ENCODE data around the gene STX16. TPM values are rescaled to one million over a fixed set of nuclear protein-coding genes. Genes with fewer than 3 reads are reported as not detected.

Gene STX16
- total and polyA plus RNA-seq, 2 donors (not counting 1 experiment from before 2014, with no cell fraction given), result 39.3 to 64.9 TPM

DNA sequence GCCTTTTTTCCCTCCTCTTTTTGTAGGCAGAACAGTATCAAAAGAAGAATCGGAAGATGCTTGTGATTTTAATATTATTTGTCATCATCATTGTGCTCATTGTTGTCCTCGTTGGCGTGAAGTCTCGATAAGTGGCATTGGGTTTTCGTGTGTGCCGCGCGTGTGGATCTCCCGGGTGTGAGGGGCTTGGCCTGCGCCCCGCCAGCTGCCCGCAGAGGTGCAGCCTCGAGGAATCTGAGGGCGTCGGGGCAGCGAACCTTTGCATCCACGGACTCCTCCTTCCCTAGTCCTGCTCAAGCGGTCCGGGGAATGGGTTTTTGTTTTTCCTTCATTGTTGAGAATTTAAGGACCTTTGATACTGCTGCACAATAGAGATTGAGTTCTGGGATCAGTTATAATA lies 25.1 kb downstream of the STX16 start:
- H3K79me2 ChIP-seq (ENCODE audit: control insufficient read depth, insufficient read depth, low read length), result no peaks in the 10 kb centered on the region
- no peak overlapping the region for H3K4me2 ChIP-seq (ENCODE audit: extremely low read depth, insufficient read depth, low read length)
- peaks cover 2% of the 10 kb centered on the region for H3K36me3 ChIP-seq (ENCODE audit: control insufficient read depth, insufficient read depth, low read length)
- no peak overlapping the region for H2AFZ ChIP-seq (ENCODE audit: low read length)
- no peak overlapping the region for H3K9ac ChIP-seq (ENCODE audit: insufficient read depth, low read length)
- no peaks in the 10 kb centered on the region for H4K20me1 ChIP-seq (ENCODE audit: control insufficient read depth, extremely low read depth, insufficient read depth, low read length)
- H3K4me1 ChIP-seq (ENCODE audit: control insufficient read depth, extremely low read depth, insufficient read depth, low read length), result no peaks in the 10 kb centered on the region
- TF ChIP-seq, protein P1, sequence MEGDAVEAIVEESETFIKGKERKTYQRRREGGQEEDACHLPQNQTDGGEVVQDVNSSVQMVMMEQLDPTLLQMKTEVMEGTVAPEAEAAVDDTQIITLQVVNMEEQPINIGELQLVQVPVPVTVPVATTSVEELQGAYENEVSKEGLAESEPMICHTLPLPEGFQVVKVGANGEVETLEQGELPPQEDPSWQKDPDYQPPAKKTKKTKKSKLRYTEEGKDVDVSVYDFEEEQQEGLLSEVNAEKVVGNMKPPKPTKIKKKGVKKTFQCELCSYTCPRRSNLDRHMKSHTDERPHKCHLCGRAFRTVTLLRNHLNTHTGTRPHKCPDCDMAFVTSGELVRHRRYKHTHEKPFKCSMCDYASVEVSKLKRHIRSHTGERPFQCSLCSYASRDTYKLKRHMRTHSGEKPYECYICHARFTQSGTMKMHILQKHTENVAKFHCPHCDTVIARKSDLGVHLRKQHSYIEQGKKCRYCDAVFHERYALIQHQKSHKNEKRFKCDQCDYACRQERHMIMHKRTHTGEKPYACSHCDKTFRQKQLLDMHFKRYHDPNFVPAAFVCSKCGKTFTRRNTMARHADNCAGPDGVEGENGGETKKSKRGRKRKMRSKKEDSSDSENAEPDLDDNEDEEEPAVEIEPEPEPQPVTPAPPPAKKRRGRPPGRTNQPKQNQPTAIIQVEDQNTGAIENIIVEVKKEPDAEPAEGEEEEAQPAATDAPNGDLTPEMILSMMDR (conservative IDR thresholded peaks at IDR 0.05 in 1 of 2, IDR thresholded peaks at IDR 0.05 in 1 of 2; ENCODE audit: low read depth in 1 of 2, low read length in 2 of 2), result no peak
- DNase-seq (ENCODE audit: low read depth in 2 of 2), result no peak
- no peak overlapping the region for H3K27ac ChIP-seq (ENCODE audit: insufficient read depth, low read length)
- H3K4me3 ChIP-seq (replicated peaks in 1 of 4; ENCODE audit: control extremely low read depth in 1 of 4, insufficient read depth in 1 of 4, low read depth in 3 of 4, low read length in 4 of 4), result no peak overlapping the region
- H3K27me3 ChIP-seq (ENCODE audit: control insufficient read depth, insufficient read depth, low read length), result no peaks in the 10 kb centered on the region
- H3K9me3 ChIP-seq (ENCODE audit: control insufficient read depth, insufficient read depth, low read depth, low read length), result no peaks in the 10 kb centered on the region

DNA sequence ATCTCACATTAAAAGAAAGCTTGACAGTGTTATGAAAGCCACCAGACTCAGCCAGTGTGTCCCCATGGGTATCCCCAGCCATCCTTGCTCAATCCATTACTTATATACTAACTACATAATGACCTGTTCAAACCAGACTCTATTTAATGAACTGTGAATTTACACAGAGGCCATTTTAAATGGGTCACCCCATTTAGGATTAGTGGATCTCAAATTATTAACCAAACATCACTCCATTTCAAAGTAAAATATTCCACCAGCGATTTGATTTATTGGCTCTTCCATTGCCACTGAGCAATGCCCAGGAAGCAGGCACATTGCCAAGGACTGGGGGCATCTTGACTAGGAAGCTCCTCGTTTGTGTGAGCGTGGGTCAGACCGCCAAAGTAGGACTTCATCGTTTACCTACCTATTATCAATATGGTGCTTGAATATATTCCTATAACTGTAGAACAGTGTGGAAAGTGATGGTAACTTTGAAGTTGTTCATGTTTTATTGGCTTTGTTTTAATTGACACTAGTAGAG lies 26.1 kb downstream of the STX16 start:
- H4K20me1 ChIP-seq (ENCODE audit: control insufficient read depth, extremely low read depth, insufficient read depth, low read length), result no peaks in the 10 kb centered on the region
- no peak overlapping the region for H3K4me3 ChIP-seq (replicated peaks in 1 of 4; ENCODE audit: control extremely low read depth in 1 of 4, insufficient read depth in 1 of 4, low read depth in 3 of 4, low read length in 4 of 4)
- no peak overlapping the region for H3K4me2 ChIP-seq (ENCODE audit: extremely low read depth, insufficient read depth, low read length)
- no peaks in the 10 kb centered on the region for H3K79me2 ChIP-seq (ENCODE audit: control insufficient read depth, insufficient read depth, low read length)
- H3K9ac ChIP-seq (ENCODE audit: insufficient read depth, low read length), result no peak overlapping the region
- no peak overlapping the region for H3K27ac ChIP-seq (ENCODE audit: insufficient read depth, low read length)
- DNase-seq (ENCODE audit: low read depth in 2 of 2), result no peak
- H3K9me3 ChIP-seq (ENCODE audit: control insufficient read depth, insufficient read depth, low read depth, low read length), result no peaks in the 10 kb centered on the region
- no peaks in the 10 kb centered on the region for H3K27me3 ChIP-seq (ENCODE audit: control insufficient read depth, insufficient read depth, low read length)
- TF ChIP-seq, protein P1 (conservative IDR thresholded peaks at IDR 0.05 in 1 of 2, IDR thresholded peaks at IDR 0.05 in 1 of 2; ENCODE audit: low read depth in 1 of 2, low read length in 2 of 2), result no peak
- no peak for TF ChIP-seq EZH2 (IDR thresholded peaks at IDR 0.05; ENCODE audit: low read length, missing control alignments)
- H3K4me1 ChIP-seq (ENCODE audit: control insufficient read depth, extremely low read depth, insufficient read depth, low read length), result no peaks in the 10 kb centered on the region
- peaks cover 2% of the 10 kb centered on the region for H3K36me3 ChIP-seq (ENCODE audit: control insufficient read depth, insufficient read depth, low read length)
- no peak overlapping the region for H2AFZ ChIP-seq (ENCODE audit: low read length)

DNA sequence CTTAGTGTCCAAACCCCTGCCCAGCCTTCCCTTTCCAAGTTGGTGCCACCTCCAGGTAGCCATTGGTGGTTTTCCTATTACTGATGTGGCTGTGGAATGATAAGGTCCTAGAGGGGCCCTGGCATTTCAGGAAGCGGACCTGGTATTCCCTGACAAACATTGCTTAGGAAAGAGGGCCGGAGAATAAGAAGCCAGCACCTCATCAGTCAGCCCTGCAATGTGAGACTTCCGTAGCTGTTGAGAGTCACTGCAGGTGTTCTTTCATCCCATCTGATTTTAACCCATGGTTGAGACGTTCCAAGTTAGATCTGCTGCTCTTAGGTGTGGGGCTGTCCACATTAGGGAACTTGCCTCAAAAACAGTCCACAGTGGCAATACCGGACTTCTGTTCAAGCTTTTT lies 26.7 kb downstream of the STX16 start:
- Histone ChIP-seq H3K79me2 (ENCODE audit: control insufficient read depth, insufficient read depth, low read length) (no peaks in the 10 kb centered on the region), H3K36me3 (ENCODE audit: control insufficient read depth, insufficient read depth, low read length) (peaks cover 2% of the 10 kb centered on the region), H3K4me1 (ENCODE audit: control insufficient read depth, extremely low read depth, insufficient read depth, low read length) (no peaks in the 10 kb centered on the region), H3K4me2 (ENCODE audit: extremely low read depth, insufficient read depth, low read length) (no peak overlapping the region), H3K27me3 (ENCODE audit: control insufficient read depth, insufficient read depth, low read length) (no peaks in the 10 kb centered on the region), H2AFZ (ENCODE audit: low read length) (no peak overlapping the region), H3K9ac (ENCODE audit: insufficient read depth, low read length) (no peak overlapping the region), H3K4me3 (replicated peaks in 1 of 4; ENCODE audit: control extremely low read depth in 1 of 4, insufficient read depth in 1 of 4, low read depth in 3 of 4, low read length in 4 of 4) (no peak overlapping the region), H4K20me1 (ENCODE audit: control insufficient read depth, extremely low read depth, insufficient read depth, low read length) (no peaks in the 10 kb centered on the region), H3K9me3 (ENCODE audit: control insufficient read depth, insufficient read depth, low read depth, low read length) (no peaks in the 10 kb centered on the region), H3K27ac (ENCODE audit: insufficient read depth, low read length) (no peak overlapping the region)
- no peak for DNase-seq (ENCODE audit: low read depth in 2 of 2)
- TF ChIP-seq, protein P1 (conservative IDR thresholded peaks at IDR 0.05 in 1 of 2, IDR thresholded peaks at IDR 0.05 in 1 of 2; ENCODE audit: low read depth in 1 of 2, low read length in 2 of 2), result no peak
- no peak for TF ChIP-seq EZH2 (IDR thresholded peaks at IDR 0.05; ENCODE audit: low read length, missing control alignments)
